AG09309 (cell line): ENCODE data around the gene GAST.

Experiments used
- DNase-seq: peaks from one replicate; pipeline ENCODE4 v3.0.0-alpha.2; 2010; ENCODE audit warnings: low read depth
- H3K4me3 ChIP-seq: 2 replicates; pipeline ENCODE4 v1.5.1; 2011; ENCODE audit warnings: mild to moderate bottlenecking, low read depth, low read length, moderate library complexity; ENCODE audit not compliant: control insufficient read depth
- CTCF ChIP-seq: IDR thresholded peaks from 2 replicates; pipeline ENCODE4 v1.5.1; 2011; ENCODE audit warnings: mild to moderate bottlenecking, low read depth, low read length, inconsistent platforms; ENCODE audit not compliant: insufficient read depth, control insufficient read depth; ENCODE audit errors: missing control alignments

Gene GAST

GRCh38 chr17:41762391-41762790 lies 50.3 kb downstream of the GAST start:
- no peak overlapping the region for H3K4me3 ChIP-seq
- TF ChIP-seq CTCF, result no peak
- no peak for DNase-seq

GRCh38 chr17:41762841-41763240 lies 50.7 kb downstream of the GAST start:
- no peak overlapping the region for H3K4me3 ChIP-seq
- no peak for TF ChIP-seq CTCF

GRCh38 chr17:41763327-41763726 lies 51.2 kb downstream of the GAST start:
- DNase-seq, result no peak
- no peak for TF ChIP-seq CTCF
- no peak overlapping the region for H3K4me3 ChIP-seq

More at GRCh38 chr17:41762841-41763240, 50.7 kb downstream of the GAST start:
- no peak for DNase-seq
